DND-41 (cell line): ENCODE results near the gene ZCWPW1.

Source experiments
- ATAC-seq: fragments of 200-7000 bp; cut with Tn5 transposase; 3 replicates; pipeline ENCODE4 v1.9.1; 2021; ENCODE audit warnings: low read depth; ENCODE audit not compliant: insufficient read depth
- DNase-seq: peaks from one replicate; pipeline ENCODE4 v3.0.0-alpha.2; 2020
- H2AFZ ChIP-seq: 2 replicates; pipeline ENCODE4 v1.6.0; 2012; ENCODE audit warnings: low read depth, low read length
- H3K27ac ChIP-seq: 2 replicates; pipeline ENCODE4 v1.5.1; 2012; ENCODE audit warnings: low read length, inconsistent platforms
- H3K27me3 ChIP-seq: fragments of 200-600 bp; sonication (generic); 2 replicates; pipeline ENCODE4 v1.6.0; 2012; ENCODE audit warnings: low read length, mild to moderate bottlenecking, inconsistent platforms; ENCODE audit not compliant: insufficient read depth, poor library complexity
- H3K36me3 ChIP-seq: 2 replicates; pipeline ENCODE4 v1.5.1; 2012; ENCODE audit warnings: low read length, inconsistent platforms; ENCODE audit not compliant: insufficient read depth
- H3K4me1 ChIP-seq: 2 replicates; pipeline ENCODE4 v1.5.1; 2012; ENCODE audit warnings: mild to moderate bottlenecking, low read length; ENCODE audit not compliant: insufficient read depth
- H3K4me2 ChIP-seq: 2 replicates; pipeline ENCODE4 v1.6.0; 2012; ENCODE audit warnings: mild to moderate bottlenecking, moderate library complexity, low read length, inconsistent platforms; ENCODE audit not compliant: insufficient read depth
- H3K4me3 ChIP-seq, 2 experiments: fragments of 200-600 bp in 1 of 2; shearing (Covaris generic) in 1 of 2; 2 replicates each; pipeline ENCODE4 v1.5.1; 2012 to 2016; ENCODE audit warnings: inconsistent platforms in 2 of 2, low read length in 2 of 2, mild to moderate bottlenecking in 2 of 2, low read depth in 1 of 2, moderate library complexity in 1 of 2
- H3K79me2 ChIP-seq: 2 replicates; pipeline ENCODE4 v1.6.0; 2012; ENCODE audit warnings: low read length, inconsistent platforms; ENCODE audit not compliant: insufficient read depth
- H3K9ac ChIP-seq: 2 replicates; pipeline ENCODE4 v1.6.0; 2012; ENCODE audit warnings: low read depth, mild to moderate bottlenecking, inconsistent platforms, low read length, moderate library complexity
- H3K9me3 ChIP-seq: 2 replicates; pipeline ENCODE4 v1.5.1; 2012; ENCODE audit warnings: low read length, moderate library complexity, mild to moderate bottlenecking, inconsistent platforms; ENCODE audit not compliant: insufficient read depth, severe bottlenecking
- H4K20me1 ChIP-seq: 2 replicates; pipeline ENCODE4 v1.6.0; 2012; ENCODE audit warnings: low read length; ENCODE audit not compliant: insufficient read depth
- CTCF ChIP-seq: IDR thresholded peaks from 2 replicates; pipeline ENCODE4 v1.5.1; 2012; ENCODE audit warnings: borderline replicate concordance, low read length, moderate library complexity, mild to moderate bottlenecking; ENCODE audit not compliant: poor library complexity, severe bottlenecking; ENCODE audit errors: extremely low read depth
- EZH2 ChIP-seq: IDR thresholded peaks from 3 replicates; pipeline ENCODE4 v1.6.1; 2012; ENCODE audit warnings: borderline replicate concordance, low read depth, mild to moderate bottlenecking, moderate library complexity, low read length, inconsistent platforms; ENCODE audit not compliant: severe bottlenecking

The ZCWPW1 gene

GRCh38 chr7:100472121-100472851, 43.8 kb upstream of the ZCWPW1 start:
- Histone ChIP-seq H3K79me2 (peaks cover 25% of the 10 kb centered on the region), H3K4me3 (no peak overlapping the region), H4K20me1 (peaks cover 45% of the 10 kb centered on the region), H3K9me3 (no peaks in the 10 kb centered on the region), H3K36me3 (peaks cover 74% of the 10 kb centered on the region), H3K4me1 (peaks cover 25% of the 10 kb centered on the region), H3K9ac (no peak overlapping the region), H2AFZ (no peak overlapping the region), H3K27me3 (no peaks in the 10 kb centered on the region), H3K4me2 (no peak overlapping the region), H3K27ac (no peak overlapping the region)
- no peak for ATAC-seq
- TF ChIP-seq CTCF (no peak), EZH2 (no peak)
- DNase-seq: no peak

GRCh38 chr7:100471021-100471420, 42.5 kb upstream of the ZCWPW1 start:
- H3K9me3 ChIP-seq: no peaks in the 10 kb centered on the region
- TF ChIP-seq CTCF (no peak), EZH2 (no peak)
- H3K9ac ChIP-seq: no peak overlapping the region
- H3K4me1 ChIP-seq: peaks cover 12% of the 10 kb centered on the region
- H3K4me3 ChIP-seq: no peak overlapping the region
- H3K36me3 ChIP-seq: peaks cover 68% of the 10 kb centered on the region
- H3K27me3 ChIP-seq: no peaks in the 10 kb centered on the region
- H3K27ac ChIP-seq: no peak overlapping the region
- H2AFZ ChIP-seq: no peak overlapping the region
- peaks cover 39% of the 10 kb centered on the region for H4K20me1 ChIP-seq
- H3K79me2 ChIP-seq: peaks cover 12% of the 10 kb centered on the region
- no peak for ATAC-seq
- H3K4me2 ChIP-seq: no peak overlapping the region
- no peak for DNase-seq

DNA sequence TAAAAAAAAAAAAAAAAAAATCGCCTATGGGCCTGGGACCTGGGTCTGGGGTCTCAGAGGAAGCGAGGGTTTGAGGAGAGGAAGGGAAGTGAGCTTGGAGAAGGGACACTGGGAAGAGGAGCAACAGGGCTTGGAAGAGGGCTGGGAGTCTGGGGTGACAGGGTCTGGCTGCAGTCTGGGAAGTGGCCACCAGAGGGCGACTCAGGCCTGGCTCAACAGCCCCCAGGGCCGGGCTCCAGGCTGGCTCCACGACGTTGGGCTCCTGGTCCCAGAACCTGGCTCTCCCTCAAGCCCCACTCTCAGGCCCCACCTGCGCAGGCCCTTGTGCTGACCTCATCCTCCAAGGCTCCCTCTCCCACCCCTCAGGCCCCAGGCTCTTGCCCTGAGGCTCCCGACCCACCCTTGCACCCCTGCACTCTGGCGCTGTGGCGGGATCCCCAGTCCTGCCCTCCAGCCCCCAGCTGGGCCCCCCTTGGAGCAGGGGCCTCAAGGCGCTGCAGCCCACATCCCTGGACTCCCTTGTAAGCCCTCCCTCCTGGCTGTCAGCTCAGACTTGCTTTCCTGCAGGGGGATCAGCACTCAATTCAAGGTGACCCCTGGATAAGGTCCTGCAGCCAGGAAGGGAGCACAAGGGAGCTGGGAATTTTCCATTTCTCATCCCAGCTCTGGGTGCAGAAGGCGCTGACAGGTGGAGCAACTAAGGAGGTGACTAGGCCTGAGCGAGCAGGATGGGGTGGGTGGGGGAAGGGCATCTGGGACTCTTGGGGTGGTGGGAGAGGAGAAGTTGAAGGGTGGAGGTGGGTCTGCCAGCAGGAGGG, 40.9 kb upstream of the ZCWPW1 start:
- Histone ChIP-seq H3K4me2 (no peak overlapping the region), H2AFZ (no peak overlapping the region), H3K9me3 (no peaks in the 10 kb centered on the region), H4K20me1 (peaks cover 33% of the 10 kb centered on the region), H3K79me2 (peaks cover 3% of the 10 kb centered on the region; the same call in 1 of the 2 replicates), H3K4me1 (peaks cover 5% of the 10 kb centered on the region; the same call in 1 of the 2 replicates), H3K4me3 (no peak overlapping the region), H3K27ac (0 out of 2 replicates have a peak overlapping the region, but pooled peaks have one; percentile 5), H3K9ac (no peak overlapping the region), H3K36me3 (peaks cover 52% of the 10 kb centered on the region), H3K27me3 (no peaks in the 10 kb centered on the region)
- TF ChIP-seq EZH2 (no peak), CTCF (peak; percentile 97)
- peak; percentile 81 for DNase-seq
- peak; percentile 94 for ATAC-seq
